ENCODE results near the gene HOXA7.

DNA sequence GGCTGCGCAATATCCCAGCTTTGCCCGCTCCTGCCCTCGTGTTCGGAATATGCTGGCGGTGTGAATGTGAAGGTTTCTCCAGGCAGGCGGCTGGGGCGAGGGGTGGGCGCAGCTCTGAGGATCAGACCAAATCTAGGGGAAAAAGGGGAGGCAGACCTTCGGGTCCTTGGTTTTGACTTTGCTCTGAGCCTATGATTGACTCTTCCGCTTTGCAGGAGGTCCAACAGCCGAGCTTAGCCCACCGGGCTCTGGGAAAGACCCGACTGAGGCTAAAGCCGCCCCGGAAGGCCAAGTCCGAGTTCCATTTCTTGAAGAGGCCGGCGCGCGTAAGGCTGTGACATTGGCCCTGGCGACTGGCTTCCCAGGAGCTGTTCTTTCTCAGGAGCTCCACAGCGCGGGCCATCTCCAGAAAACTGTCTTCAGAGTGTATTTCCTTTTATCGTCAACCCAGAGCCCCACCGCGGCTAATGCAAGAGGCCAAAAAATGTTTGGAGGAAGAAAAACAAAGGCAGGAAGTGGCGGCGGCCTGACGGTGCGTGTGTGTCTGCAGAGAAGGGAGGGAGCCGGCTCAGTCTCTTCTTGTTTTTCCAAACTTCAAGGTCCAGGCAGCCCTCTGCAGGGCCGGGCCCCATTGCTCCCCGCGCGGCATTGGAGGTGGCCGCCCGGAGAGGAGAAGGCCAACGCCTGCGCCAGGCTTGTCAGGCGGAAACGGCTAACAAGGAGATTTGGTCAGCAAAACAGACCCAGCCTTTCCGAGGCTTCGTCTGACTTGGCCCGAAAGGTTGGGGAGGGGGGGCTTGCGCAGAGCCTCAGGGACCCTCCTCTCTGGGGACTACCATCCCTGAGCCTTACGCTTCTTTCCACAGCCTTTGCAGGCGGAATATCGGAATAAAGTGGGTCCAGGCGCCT lies 32.2 kb upstream of the HOXA7 start:
- TF ChIP-seq REST (IDR thresholded peaks at IDR 0.05; ENCODE audit: insufficient read depth in 1 of 2, low read depth in 2 of 2, low read length in 2 of 2) (no peak), POLR2AphosphoS5 (IDR thresholded peaks at IDR 0.05; ENCODE audit: low read depth, low read length) (no peak), TAF1 (IDR thresholded peaks at IDR 0.05; ENCODE audit: borderline replicate concordance, insufficient read depth, low read length) (no peak), SIN3A (IDR thresholded peaks at IDR 0.05; ENCODE audit: borderline replicate concordance, insufficient read depth, low read length) (no peak)
